WI38 (cell line): ENCODE results near the gene SLC22A12.

ENCODE experiments used
- H3K4me3 ChIP-seq: 2 replicates; pipeline ENCODE4 v1.5.1; 2011; ENCODE audit warnings: low read depth, mild to moderate bottlenecking, control low read depth, low read length
- TF ChIP-seq, protein P1 (sequence below): IDR thresholded peaks from 2 replicates; pipeline ENCODE4 v1.5.1; 2012; ENCODE audit warnings: low read depth, mild to moderate bottlenecking, control low read depth, low read length

SLC22A12 gene

DNA sequence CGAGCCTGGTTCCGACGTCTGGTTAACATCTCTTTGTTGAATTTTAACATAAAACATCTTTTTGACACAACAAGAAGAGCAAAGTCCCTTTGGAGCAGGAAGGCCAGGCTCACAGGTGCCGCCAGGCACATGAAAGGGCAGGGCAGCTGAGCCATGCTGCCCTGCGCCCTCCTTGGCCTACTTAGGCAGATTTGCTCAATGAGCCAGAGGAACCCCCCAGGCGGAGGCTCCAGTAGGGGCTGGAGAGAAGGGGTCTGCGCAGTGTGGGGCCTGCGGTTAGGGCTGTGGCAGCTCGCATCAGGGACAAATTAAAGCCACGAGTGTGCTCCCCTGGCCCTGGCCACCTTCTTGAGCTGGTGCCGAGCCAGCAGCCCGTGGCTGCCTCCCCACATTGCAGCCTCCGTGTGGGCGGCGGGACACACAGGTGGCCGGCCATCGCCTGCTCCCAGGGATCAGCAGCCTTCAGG is 9.9 kb upstream of the SLC22A12 start:
- TF ChIP-seq, protein P1, sequence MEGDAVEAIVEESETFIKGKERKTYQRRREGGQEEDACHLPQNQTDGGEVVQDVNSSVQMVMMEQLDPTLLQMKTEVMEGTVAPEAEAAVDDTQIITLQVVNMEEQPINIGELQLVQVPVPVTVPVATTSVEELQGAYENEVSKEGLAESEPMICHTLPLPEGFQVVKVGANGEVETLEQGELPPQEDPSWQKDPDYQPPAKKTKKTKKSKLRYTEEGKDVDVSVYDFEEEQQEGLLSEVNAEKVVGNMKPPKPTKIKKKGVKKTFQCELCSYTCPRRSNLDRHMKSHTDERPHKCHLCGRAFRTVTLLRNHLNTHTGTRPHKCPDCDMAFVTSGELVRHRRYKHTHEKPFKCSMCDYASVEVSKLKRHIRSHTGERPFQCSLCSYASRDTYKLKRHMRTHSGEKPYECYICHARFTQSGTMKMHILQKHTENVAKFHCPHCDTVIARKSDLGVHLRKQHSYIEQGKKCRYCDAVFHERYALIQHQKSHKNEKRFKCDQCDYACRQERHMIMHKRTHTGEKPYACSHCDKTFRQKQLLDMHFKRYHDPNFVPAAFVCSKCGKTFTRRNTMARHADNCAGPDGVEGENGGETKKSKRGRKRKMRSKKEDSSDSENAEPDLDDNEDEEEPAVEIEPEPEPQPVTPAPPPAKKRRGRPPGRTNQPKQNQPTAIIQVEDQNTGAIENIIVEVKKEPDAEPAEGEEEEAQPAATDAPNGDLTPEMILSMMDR: no peak
- H3K4me3 ChIP-seq: no peak overlapping the region

DNA sequence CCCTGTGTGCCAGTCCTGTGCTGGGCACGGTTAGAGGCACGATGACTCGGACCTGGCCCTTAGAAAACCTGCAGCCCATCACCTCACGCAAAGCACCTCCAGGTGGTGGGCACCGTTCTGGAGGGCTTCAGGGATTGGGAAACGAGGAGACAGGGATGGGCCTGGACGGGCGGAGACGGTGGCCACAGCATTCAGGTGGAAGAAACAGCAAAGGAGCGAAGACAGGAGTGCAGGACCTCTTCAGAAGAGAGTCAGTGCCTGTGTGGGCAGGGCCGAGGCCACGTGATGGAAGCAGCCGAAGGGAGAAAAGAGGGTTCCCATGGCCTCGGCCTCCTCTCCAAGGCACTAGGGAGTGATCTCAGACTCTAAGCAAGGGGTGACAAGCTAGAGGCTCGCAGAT is 8.1 kb upstream of the SLC22A12 start:
- TF ChIP-seq, protein P1: no peak
- H3K4me3 ChIP-seq: no peak overlapping the region

DNA sequence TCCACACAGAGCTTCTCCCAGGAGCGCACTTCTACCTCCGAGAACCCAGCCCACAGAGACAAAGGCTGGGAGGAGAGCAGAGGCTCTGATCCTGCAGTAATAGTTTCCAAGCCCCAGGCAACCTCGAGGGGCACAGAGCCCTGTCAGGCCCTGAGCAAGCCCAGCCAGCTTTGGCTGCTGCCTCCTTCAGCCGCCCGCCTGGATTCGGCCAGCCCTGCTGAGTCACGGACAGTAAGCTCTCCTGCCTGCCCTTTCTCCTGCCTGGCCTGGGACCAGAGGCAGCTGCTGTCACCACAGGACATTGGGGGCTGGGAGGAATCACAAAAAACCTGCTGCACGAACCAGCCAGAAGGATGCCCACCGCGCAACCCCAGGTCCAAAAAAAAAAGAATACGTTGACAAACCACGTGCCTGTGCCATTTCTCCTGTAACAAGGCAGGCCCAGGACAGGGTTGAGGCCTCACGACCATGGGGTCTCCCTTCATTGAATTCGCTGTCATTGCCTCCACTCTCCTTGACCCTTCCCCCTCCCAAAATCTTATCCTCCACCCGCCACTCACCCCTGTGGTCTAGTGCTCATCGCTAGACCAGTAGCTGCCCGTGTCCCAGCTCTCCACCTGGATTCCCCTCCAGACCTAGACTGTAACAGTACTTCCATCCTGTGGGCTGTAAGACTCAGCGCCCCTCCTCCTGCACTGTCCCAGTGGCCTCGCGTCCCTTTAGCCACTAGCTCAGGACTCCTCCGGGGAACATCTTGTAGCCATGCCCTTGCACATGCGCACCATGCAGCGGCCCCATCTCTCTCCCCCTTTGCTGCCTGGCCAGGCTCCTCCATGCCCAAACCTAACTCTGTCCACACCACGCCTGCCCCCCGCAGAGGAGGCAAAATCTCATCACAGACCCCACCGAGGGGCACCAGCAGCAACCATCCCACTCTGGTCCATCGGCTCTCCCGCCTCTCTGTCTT is 7.4 kb upstream of the SLC22A12 start:
- TF ChIP-seq, protein P1: no peak
- H3K4me3 ChIP-seq: no peak overlapping the region

DNA sequence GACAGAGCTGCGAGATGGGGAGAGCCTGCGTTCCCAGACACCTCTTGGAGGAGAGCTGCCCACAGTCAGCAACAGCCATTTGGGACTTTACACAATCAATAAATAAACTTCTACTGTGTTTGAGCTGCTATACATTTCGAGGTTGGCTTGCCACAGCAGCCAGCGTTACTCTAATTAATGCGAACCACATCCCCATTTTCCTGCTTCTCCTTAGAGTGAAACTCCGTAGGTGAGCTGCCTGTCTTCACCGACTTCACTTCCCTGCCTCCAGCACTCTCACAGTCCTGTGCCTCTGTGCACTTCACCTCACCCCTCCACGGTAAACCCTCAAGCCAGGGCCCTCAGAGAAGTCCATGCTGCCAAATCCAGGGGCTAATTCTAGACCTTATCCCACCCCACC is 5.9 kb upstream of the SLC22A12 start:
- H3K4me3 ChIP-seq: no peak overlapping the region
- TF ChIP-seq, protein P1: no peak

DNA sequence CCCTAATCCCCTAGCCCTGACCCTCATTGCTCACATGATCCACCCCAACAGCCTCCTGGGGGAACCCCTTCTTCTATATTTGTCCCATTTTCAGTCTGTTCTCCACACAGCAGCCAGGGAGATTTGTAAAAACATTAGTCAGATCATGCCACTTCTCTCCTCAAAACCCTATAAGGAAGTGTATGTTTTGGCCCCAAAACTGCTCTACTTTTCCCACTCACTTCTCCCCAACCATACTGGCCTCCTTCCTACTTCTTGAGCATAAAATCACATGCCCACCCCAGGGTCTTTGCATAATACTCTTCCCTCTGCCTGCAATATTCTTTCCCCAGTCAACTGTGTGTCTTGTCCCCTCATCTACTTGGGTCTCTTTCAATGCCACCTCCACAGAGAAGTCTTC is 4.7 kb upstream of the SLC22A12 start:
- H3K4me3 ChIP-seq: no peak overlapping the region
- TF ChIP-seq, protein P1: no peak

DNA sequence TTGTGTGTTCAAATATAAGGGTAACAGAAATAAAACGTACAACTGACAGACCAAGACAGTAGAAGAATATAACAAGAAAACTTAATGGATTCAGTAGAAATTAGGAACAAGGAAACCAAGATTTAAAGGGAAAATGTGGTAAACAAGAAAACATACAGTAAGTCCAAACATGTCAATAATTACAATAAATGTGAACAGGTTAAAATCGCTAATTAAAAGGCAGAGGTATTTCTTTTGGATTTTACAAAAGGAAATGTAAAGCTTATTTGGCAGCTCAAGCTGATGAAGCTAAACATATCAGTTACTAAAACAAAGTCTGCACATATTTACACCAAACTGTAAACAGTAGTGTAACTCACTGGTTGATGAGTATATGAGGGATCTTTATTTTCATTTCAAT is 2.3 kb upstream of the SLC22A12 start:
- H3K4me3 ChIP-seq: no peak overlapping the region
- TF ChIP-seq, protein P1: no peak
